GM18511 (cell line): ENCODE data around the gene MED15.

Experiments used
- ATAC-seq: cut with Tn5 transposase; IDR thresholded peaks from one replicate; pipeline ENCODE4 v1.9.1; 2021; ENCODE audit warnings: mild to moderate bottlenecking, moderate library complexity; ENCODE audit not compliant: unreplicated experiment

MED15 gene

DNA sequence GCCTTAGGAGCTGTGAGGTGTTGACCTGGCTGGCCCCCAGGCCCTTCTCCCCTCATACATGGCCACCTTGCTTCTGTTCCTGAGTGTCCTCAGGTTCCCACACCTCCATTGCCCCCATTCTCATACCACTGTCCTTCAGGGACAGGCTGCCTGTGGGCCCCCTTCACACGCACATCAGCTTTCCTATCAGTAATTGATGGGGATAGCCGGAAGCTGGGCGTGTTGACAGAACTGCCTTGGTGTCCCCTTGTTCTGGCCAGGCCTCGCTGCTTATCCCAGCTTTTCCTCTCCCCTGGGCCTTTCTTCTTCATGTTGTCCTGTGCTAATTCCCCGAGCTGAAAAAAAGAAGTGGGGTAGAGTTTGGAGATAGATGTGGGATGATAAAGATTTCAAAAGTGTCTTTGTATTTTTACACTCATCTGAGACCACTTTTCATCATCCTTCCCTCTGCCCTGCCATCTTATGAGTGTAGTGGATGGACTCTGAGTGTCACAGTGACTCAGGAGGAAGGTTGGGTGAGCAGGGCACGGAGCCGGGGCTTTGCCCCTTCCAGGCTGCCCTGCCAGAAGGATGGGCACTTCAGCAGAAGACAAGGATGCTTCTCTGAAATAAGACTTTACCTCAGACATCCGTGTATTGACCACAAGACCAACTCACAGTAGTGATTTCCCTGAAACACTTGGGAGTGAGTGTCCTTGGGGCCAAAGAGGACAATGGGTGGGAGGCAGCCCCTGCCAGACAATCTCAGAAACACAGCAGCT is 42.8 kb downstream of the MED15 start:
- no peak for ATAC-seq

DNA sequence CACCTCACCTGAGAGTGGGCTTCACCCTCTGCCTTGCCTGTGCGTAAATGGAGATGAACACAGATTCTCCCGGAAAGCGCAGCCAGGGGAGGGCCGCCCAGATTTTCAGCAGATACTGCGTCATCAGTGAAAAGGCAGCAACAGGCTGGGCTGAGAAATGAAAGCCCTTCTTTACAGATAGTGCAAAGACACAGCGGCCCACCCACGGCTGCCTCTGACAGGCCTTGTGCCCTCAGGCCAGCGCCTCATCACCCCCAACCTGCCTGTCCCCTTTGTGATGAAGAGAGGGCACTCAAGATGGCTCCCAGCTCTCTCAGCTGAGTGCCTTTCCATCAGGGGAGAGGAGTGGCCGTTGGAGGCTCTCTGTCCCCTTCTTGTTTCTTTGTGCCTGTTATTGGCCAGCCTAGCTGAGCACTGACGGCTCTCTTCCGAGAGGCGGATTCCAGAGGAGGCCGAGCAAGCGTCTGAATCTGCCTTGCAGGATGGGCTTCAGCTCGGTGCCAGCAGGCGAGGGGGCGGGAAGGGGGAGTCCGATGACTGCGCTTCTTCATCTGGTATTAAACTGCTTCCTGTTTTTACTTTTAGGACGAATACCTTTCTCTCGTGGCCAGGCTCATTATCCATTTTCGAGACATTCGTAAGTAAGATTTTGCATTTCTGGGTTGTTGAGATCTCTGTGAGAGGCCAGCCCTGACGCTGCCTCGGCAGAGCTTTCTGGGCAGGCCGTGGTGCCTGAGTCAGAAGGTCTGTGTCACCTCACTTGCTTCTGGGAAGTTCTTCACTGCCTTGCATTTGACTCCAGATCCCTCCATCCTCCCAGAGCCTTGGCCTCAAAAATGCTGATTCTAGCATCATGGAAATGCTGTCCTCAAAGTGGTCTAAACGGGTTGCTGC is 43.7 kb downstream of the MED15 start:
- no peak for ATAC-seq

GRCh38 chr22:20551805-20552442 is 44.5 kb downstream of the MED15 start:
- ATAC-seq = no peak

GRCh38 chr22:20552443-20553401 is 45.3 kb downstream of the MED15 start:
- no peak for ATAC-seq

GRCh38 chr22:20553947-20554741 is 46.7 kb downstream of the MED15 start:
- no peak for ATAC-seq

DNA sequence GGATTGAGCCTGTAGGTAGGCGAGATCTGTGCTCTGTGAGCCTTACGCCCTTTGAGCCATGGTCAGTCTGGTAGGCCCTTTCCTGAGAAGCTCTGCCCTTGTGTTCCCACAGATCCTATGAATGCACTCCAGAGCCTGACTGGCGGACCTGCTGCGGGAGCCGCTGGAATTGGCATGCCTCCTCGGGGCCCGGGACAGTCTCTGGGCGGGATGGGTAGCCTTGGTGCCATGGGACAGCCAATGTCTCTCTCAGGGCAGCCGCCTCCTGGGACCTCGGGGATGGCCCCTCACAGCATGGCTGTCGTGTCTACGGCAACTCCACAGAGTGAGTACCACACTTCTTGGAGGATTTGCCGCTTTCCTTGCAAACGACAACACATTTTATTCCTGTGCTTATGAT is 47.4 kb downstream of the MED15 start:
- ATAC-seq = no peak

DNA sequence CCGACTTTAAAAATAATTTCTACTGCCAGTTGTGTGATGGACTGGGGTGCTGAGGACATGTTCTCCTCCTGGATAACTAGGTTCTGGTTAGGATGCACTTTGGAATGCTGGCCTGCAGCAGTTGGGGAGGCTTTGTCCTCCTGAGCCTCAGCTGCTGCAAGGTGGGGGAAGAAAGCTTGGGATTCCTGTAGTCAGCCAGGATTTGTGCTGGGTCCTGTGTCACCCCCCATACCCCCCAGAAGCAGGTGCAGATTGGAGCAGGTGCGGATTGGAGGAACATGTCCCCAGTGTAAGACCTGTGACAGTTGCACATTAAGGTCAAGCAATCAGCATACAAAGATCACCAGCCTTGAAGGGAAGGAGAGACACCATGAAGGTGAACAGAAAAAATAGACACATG is 51.1 kb downstream of the MED15 start:
- no peak for ATAC-seq

GRCh38 chr22:20559174-20559760 is 51.9 kb downstream of the MED15 start:
- no peak for ATAC-seq

DNA sequence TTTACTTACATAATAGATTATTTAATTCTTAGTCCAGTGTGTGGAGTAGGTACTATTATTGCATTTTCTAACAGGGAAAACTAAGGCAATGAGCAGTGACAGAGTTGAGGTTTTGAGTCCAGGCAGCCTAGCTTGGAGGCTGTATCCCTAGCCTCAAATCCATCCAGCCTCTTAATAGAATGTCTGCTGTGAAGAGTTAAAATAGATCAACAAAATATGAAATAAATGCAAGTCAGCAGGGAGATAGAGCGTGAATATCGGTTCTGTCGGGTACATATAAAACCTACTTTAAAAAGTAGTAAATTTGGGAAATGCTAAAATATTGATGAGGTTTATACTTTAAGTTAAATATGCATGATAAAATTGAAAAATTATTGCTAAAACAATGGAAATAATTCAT is 53.3 kb downstream of the MED15 start:
- ATAC-seq = no peak

DNA sequence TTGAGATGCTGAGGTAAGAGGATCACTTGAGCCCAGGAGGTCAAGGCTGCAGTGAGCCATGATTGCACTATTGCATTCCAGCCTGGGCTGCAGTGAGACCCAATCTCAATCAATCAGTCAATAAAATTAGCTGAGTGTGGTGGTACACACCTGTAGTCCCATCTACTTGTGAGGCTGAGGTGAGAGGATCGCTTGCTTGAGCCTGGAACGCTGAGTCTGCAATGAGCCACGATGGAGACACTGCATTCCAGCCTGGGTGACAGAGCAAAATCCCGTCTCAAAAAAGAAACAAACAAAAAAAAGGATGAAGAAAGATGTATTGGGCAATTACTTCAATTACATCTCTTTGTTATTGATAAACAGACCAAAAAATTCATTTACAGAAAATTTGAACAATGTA is 54.5 kb downstream of the MED15 start:
- no peak for ATAC-seq

- ATAC-seq = no peak
Measured at GRCh38 chr22:20562607-20563465, 55.4 kb downstream of the MED15 start.

- no peak for ATAC-seq
Measured at GRCh38 chr22:20563466-20563906, 56.1 kb downstream of the MED15 start.

DNA sequence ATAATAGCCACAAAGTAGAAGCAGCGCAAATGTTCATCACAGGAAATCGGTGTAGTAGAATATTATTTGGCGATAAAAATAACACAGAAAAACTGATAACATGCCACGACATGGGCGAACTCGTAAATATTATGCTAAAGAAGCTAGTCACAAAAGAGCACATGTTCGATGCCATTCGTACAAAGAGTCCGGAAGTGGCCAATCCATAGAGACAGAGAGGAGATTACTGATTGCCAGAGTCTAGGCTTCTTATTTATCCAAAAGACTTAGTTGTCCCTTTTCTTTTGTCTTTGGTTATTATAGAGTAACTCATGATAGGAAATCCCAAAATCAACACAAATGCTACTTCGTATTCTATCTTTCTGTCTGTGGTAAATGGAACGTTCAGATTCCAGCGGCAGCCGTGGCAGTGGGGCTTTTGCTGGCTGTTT is 56.5 kb downstream of the MED15 start:
- ATAC-seq = no peak

DNA sequence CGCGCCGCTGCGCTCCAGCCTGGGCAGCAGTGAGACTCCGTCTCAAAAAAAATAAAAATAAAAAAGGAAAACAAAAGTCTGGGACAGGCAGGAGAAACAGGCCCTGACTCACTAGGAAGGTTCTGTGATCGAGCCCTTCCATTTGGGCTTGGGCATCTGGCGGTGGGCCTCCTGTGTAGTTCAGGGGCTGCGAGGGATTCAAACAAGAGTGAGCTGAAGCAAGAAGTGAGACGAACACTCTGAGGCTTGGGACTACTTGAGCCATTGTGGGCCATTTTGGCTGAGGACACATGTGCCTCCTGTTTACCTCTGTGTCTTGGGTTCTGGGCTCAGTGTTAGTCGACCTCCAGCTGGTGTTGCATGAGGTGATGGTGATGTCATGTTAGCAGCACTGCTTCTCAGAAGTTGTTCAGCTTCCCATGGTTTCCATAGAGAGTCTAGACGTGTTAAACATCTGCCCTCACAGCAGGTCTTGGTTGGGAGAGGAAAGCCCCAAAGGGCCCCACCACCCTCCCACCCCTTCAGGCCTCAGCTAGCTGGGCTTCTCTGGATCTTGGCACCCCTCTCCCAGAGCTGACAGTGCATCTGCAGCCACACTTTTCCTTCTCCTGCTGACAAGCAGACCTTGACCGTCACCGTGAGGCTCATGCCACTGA is 57.8 kb downstream of the MED15 start:
- no peak for ATAC-seq

GRCh38 chr22:20565761-20566160 is 58.4 kb downstream of the MED15 start:
- no peak for ATAC-seq

- no peak for ATAC-seq
Measured at GRCh38 chr22:20566420-20567260, 59.2 kb downstream of the MED15 start.

DNA sequence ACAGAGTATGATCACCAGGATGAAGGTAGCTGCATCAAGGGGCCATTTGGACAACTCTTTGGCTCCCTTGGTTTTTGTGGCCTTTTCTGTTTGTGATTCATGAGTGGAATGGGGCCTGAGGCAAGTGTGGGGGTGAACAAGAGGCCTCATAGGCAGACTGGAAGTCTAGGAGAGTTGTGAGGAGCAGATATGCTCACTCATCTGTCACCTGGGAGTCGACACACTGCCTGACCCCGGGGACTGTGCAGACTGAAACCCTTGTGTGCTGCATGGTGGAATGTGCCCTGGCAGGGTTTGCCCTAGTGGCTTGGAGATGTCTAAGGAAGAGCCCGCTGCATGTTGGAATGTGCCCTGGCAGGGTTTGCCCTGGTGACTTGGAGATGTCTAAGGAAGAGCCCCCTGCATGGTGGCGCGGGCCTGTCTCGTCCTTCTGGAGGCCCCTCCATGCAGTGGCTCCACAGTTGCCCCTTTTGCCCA is 60.0 kb downstream of the MED15 start:
- ATAC-seq = no peak
